Measurements from ENCODE around the gene TTC38. TPM values are rescaled to one million over a fixed set of nuclear protein-coding genes. Genes with fewer than 3 reads are reported as not detected.

The TTC38 gene
- total RNA-seq, 2 donors from 2014 or later = 67.7 to 76.9 TPM

DNA sequence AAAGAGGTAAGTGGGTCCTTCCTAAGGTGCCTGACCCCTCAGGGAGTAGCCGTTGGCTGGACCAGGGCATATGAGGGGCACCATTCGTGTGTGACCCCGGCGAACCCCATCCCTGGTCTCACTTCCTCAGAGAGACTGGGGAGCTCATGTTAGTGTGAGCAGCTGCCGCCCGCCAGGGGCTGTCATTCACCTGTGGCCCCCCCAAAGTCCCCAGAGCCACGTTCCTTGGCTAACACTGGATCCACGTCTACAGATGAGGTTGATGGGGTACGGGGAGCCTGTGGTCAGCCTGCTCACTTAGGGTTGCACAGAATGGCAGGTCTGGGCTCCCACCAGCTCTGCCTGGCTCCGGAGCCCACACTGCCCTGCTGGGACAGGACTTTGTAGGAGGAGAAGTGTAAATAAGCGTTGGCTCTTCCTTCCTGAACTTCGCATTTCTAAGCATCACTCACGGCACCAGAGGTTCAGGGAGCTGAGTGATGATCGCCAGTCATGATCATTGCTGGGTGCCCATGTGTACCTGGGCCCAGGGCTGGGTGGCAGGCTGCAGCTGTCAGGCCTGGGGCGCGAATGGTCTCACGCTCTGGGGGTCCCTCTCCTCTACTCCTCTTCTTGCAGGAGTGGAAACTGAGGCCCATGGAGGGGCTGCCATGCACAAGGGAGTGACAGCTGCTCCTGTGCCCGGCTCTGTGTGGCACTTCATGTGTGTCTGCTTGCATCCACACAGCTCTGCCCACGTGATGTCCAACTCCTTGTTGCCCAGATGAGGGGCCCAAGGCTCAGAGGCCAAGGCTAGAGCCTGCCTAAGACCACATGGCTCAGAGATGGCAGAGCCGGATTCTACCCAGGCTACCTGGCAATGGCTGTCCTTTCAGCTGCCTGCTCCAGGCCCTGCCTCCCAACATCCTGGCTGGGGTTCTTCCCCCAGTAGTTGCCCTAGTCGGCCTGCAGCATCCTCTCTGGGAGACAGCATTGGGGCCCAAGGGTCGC, 11.1 kb downstream of the TTC38 start:
- H3K27me3 ChIP-seq (replicated peaks; ENCODE audit: insufficient read depth) = no peaks in the 10 kb centered on the region
- no peaks in the 10 kb centered on the region for H3K9me3 ChIP-seq
- no peak overlapping the region for H3K4me3 ChIP-seq
- TF ChIP-seq, protein P1, sequence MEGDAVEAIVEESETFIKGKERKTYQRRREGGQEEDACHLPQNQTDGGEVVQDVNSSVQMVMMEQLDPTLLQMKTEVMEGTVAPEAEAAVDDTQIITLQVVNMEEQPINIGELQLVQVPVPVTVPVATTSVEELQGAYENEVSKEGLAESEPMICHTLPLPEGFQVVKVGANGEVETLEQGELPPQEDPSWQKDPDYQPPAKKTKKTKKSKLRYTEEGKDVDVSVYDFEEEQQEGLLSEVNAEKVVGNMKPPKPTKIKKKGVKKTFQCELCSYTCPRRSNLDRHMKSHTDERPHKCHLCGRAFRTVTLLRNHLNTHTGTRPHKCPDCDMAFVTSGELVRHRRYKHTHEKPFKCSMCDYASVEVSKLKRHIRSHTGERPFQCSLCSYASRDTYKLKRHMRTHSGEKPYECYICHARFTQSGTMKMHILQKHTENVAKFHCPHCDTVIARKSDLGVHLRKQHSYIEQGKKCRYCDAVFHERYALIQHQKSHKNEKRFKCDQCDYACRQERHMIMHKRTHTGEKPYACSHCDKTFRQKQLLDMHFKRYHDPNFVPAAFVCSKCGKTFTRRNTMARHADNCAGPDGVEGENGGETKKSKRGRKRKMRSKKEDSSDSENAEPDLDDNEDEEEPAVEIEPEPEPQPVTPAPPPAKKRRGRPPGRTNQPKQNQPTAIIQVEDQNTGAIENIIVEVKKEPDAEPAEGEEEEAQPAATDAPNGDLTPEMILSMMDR (IDR thresholded peaks at IDR 0.05) = no peak
- H3K36me3 ChIP-seq = peaks cover 82% of the 10 kb centered on the region
- ATAC-seq (ENCODE audit: insufficient number of reproducible peaks, low FRiP score, low read depth) = no peak
- DNase-seq (ENCODE audit: low spot score) = no peak
- no peaks in the 10 kb centered on the region for H3K4me1 ChIP-seq (ENCODE audit: control insufficient read depth in 1 of 2, low read depth in 2 of 2)
- H3K27ac ChIP-seq = no peak overlapping the region

DNA sequence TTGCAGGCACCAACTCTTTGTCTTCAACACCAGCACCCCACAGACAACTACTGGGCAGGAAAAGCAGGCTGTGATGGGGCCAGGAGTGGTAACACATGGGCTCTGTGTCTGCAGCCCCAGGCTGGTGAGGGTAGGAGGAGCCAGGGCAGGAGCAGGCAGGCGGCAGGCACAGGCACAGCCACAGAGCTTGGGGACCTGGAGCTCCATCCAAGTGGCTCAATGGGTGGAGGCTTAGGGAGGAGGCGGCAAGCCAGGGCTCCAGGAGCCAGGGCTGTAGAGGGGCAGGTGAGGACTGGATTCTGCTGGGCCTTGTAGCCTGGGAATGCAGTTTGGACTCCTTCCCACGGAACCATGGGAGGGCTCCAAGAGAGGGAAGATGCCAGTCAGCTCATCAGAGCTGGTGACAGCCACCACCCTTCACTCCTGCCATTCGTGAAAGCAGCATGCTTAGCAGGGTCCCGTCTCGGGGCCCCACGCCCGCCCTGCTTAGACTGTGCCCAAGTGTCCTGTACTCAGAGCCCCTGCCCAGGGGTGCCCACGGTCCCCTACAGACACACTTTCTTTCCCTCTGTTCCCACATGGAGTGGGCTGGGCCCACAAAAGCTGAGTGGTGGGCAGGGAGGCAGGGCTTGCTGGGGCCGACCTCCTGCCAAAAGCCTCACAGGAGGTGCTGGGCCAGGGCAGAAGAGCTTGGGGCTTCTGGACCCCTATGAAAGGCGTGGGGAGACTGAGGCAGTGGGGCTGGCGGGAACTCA, 12.4 kb downstream of the TTC38 start:
- no peaks in the 10 kb centered on the region for H3K27me3 ChIP-seq (replicated peaks; ENCODE audit: insufficient read depth)
- H3K4me3 ChIP-seq = no peak overlapping the region
- no peaks in the 10 kb centered on the region for H3K4me1 ChIP-seq (ENCODE audit: control insufficient read depth in 1 of 2, low read depth in 2 of 2)
- no peak for DNase-seq (ENCODE audit: low spot score)
- H3K27ac ChIP-seq = no peak overlapping the region
- ATAC-seq (ENCODE audit: insufficient number of reproducible peaks, low FRiP score, low read depth) = no peak
- H3K36me3 ChIP-seq = peaks cover 82% of the 10 kb centered on the region
- TF ChIP-seq, protein P1 (IDR thresholded peaks at IDR 0.05) = no peak
- H3K9me3 ChIP-seq = no peaks in the 10 kb centered on the region

DNA sequence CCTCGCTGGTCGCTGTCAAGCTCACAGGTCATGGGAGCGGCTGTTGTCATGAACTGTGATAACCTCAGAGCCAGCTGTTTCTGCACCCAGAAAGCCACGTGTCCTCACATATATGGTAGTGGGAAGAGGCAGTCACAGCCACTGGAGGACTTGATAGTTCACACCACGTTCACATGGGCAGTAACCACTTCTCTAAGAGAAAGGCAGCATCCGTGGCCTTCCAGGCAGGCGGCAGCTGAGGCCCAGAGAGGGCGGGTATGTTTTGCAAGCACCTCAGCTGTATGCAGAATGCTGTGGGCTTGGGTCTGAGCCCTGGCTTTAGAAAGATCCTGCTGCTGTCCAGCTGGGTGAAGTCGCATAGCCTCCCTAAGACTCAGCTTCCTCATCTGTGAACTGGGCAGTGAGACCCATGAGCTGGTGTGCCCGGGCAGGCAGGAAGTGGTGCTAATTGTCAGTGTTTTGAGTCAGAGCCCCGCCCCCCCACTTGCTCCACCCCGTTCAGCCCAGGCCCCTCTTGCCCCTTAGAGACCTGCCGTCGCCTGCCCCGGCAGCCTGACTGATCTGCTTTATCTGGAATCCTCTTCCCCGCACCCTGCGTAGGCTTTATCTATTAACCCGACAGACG, 13.3 kb downstream of the TTC38 start:
- ATAC-seq (ENCODE audit: insufficient number of reproducible peaks, low FRiP score, low read depth) (no peak), DNase-seq (ENCODE audit: low spot score) (no peak)
- TF ChIP-seq, protein P1 (IDR thresholded peaks at IDR 0.05) = no peak
- H3K27ac ChIP-seq = no peak overlapping the region
- no peaks in the 10 kb centered on the region for H3K9me3 ChIP-seq
- H3K27me3 ChIP-seq (replicated peaks; ENCODE audit: insufficient read depth) = no peaks in the 10 kb centered on the region
- no peak overlapping the region for H3K4me3 ChIP-seq
- no peaks in the 10 kb centered on the region for H3K4me1 ChIP-seq (ENCODE audit: control insufficient read depth in 1 of 2, low read depth in 2 of 2)
- peaks cover 79% of the 10 kb centered on the region for H3K36me3 ChIP-seq

DNA sequence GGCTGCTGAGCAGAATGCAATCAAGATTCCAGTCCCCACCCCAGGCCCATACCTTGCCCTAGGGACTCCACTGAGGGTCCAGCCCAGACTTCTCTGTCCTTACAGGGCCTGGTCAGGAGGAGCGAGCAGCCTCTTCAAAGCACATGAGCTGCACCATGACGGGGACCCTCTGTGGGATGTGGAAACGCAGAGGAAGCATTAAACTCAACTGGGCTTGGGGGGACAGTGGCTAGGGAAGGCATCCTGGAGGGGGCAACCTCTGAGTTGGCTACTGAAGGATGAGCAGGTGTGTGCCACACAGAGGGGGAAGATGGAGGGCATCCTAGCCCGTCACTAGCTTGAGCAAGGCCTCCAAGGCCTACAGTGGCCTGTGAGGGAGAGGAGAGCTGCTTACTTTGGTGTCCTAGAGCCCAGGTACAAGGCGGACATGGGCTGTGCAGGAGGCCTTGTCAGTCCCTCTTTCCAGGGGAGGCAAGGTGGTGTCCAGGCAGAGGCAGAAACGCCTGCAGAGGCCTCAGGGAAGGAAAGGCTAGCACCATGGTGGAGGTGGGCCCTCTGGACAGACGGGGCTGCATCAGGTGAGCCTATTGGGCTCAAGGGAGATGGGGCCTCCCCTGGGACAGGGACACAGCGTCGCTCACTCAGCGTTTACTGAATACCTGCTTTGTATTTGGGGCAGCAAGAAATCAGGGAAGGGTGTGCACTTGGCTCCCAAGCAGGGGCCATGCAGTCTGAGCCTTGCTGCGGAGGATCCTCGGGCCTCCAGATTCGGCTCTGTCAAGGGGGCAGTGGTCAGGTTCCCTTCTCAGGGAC, 14.3 kb downstream of the TTC38 start:
- no peak for ATAC-seq (ENCODE audit: insufficient number of reproducible peaks, low FRiP score, low read depth)
- H3K36me3 ChIP-seq = peaks cover 74% of the 10 kb centered on the region
- DNase-seq (ENCODE audit: low spot score) = no peak
- H3K9me3 ChIP-seq = no peaks in the 10 kb centered on the region
- no peak overlapping the region for H3K4me3 ChIP-seq
- no peak overlapping the region for H3K27ac ChIP-seq
- TF ChIP-seq, protein P1 (IDR thresholded peaks at IDR 0.05) = no peak
- no peaks in the 10 kb centered on the region for H3K27me3 ChIP-seq (replicated peaks; ENCODE audit: insufficient read depth)
- H3K4me1 ChIP-seq (ENCODE audit: control insufficient read depth in 1 of 2, low read depth in 2 of 2) = no peaks in the 10 kb centered on the region

Measured in thoracic aorta (tissue), 2 donors.